Thyroid gland (tissue), 4 donors: ENCODE data around the gene UBR7. TPM values are rescaled to one million over a fixed set of nuclear protein-coding genes. Genes with fewer than 3 reads are reported as not detected.

Experiments used
- DNase-seq, 2 donors: peaks; one replicate each; pipeline ENCODE4 v3.0.0-alpha.2; 2019
- H3K27ac ChIP-seq, 3 donors: fragments of 200-600 bp; sonication (generic); 1 replicate in 2 of 3; 2 replicates in 1 of 3; pipeline ENCODE4 v1.5.1; 2016 to 2019; ENCODE audit warnings: mild to moderate bottlenecking in 1 of 3, moderate library complexity in 1 of 3
- H3K27me3 ChIP-seq: fragments of 200-600 bp; sonication (generic); one replicate; pipeline ENCODE4 v1.5.1; 2019
- H3K36me3 ChIP-seq, 2 donors: fragments of 200-600 bp; sonication (generic); one replicate each; pipeline ENCODE4 v1.5.1; 2016 to 2019
- H3K4me1 ChIP-seq, 2 donors: fragments of 200-600 bp; sonication (generic); one replicate each; pipeline ENCODE4 v1.5.1; 2017 to 2019
- H3K4me3 ChIP-seq, 3 donors: fragments of 200-600 bp; sonication (generic); replicated peaks in 1 of 3; 1 replicate in 2 of 3; 2 replicates in 1 of 3; pipeline ENCODE4 v1.5.1; 2016; ENCODE audit warnings: mild to moderate bottlenecking in 1 of 3
- H3K9me3 ChIP-seq: fragments of 200-600 bp; sonication (generic); one replicate; pipeline ENCODE4 v1.5.1; 2017
- CTCF ChIP-seq, 6 experiments: fragments of 200-600 bp in 3 of 6; fragments of 450-650 bp in 3 of 6; sonication (generic) in 3 of 6; IDR thresholded peaks; one replicate each; pipeline ENCODE4 v1.5.1; 2016 to 2019; ENCODE audit warnings: antibody characterized with exemption in 6 of 6, mild to moderate bottlenecking in 2 of 6, inconsistent platforms in 1 of 6, moderate library complexity in 1 of 6
- POLR2A ChIP-seq, 2 donors: fragments of 450-650 bp; IDR thresholded peaks; one replicate each; pipeline ENCODE4 v1.6.1; 2017; ENCODE audit warnings: antibody characterized with exemption in 2 of 2, mild to moderate bottlenecking in 2 of 2, moderate library complexity in 1 of 2
- WGBS, 2 donors: methylation state at CpG; one replicate each; pipeline ENCODE4 v1.1.5; 2017; 5-methylcytosine and 5-hydroxymethylcytosine counted together
- intact Hi-C: fragments of 100-400 bp; cut with DNase I; formaldehyde crosslinking; loops from one replicate; pipeline ENCODE4 v1.15.1; 2023
- total RNA-seq, 4 donors: library from RNA; depleted of rRNA; stranded (reverse); fragments of >200 nt; gene quantifications; one replicate each; pipeline ENCODE4 v1.2.3, GENCODE V29; 2016

The UBR7 gene
- total RNA-seq, 4 donors from 2014 or later, result 29.0 to 52.0 (median 36.9) TPM

GRCh38 chr14:93268406-93268805, 61.4 kb downstream of the UBR7 start:
- H3K9me3 ChIP-seq, result no peaks in the 10 kb centered on the region
- H3K36me3 ChIP-seq, result no peaks in the 10 kb centered on the region
- H3K4me3 ChIP-seq, result no peak overlapping the region
- no peak overlapping the region for H3K27ac ChIP-seq
- WGBS, 2 donors, result 93 to 100% methylated on average over 1 of the region's 1 CpG
- no peak for TF ChIP-seq CTCF (IDR thresholded peaks at IDR 0.05)
- TF ChIP-seq POLR2A (IDR thresholded peaks at IDR 0.05), result no peak
- DNase-seq, result no peak
- intact Hi-C loops, result no loop called here
- no peaks in the 10 kb centered on the region for H3K4me1 ChIP-seq
- no peaks in the 10 kb centered on the region for H3K27me3 ChIP-seq

GRCh38 chr14:93269341-93270068, 62.4 kb downstream of the UBR7 start:
- no peaks in the 10 kb centered on the region for H3K27me3 ChIP-seq
- H3K36me3 ChIP-seq, result no peaks in the 10 kb centered on the region
- peaks cover 0 to 1% of the 10 kb centered on the region in 2 donors for H3K4me1 ChIP-seq
- H3K4me3 ChIP-seq, result no peak overlapping the region
- intact Hi-C loops, result no loop called here
- DNase-seq, result no peak
- H3K9me3 ChIP-seq, result no peaks in the 10 kb centered on the region
- H3K27ac ChIP-seq, result no peak overlapping the region
- TF ChIP-seq POLR2A (IDR thresholded peaks at IDR 0.05), result no peak
- no peak for TF ChIP-seq CTCF (IDR thresholded peaks at IDR 0.05)
- 84 to 88% methylated on average over 10 of the region's 10 CpGs for WGBS, 2 donors

GRCh38 chr14:93271111-93271510, 64.1 kb downstream of the UBR7 start:
- TF ChIP-seq CTCF (IDR thresholded peaks at IDR 0.05) (no peak), POLR2A (IDR thresholded peaks at IDR 0.05) (no peak)
- Histone ChIP-seq H3K4me3 (no peak overlapping the region), H3K27ac (no peak overlapping the region), H3K27me3 (no peaks in the 10 kb centered on the region), H3K4me1 (peaks cover 0 to 4% of the 10 kb centered on the region in 2 donors), H3K9me3 (no peaks in the 10 kb centered on the region), H3K36me3 (no peaks in the 10 kb centered on the region)
- intact Hi-C loops, result no loop called here
- no peak for DNase-seq
- WGBS, 2 donors, result 69 to 71% methylated on average over 6 of the region's 6 CpGs

GRCh38 chr14:93274055-93274806, 67.2 kb downstream of the UBR7 start:
- TF ChIP-seq POLR2A (IDR thresholded peaks at IDR 0.05), result no peak
- intact Hi-C loops, result no loop called here
- Histone ChIP-seq H3K36me3 (no peaks in the 10 kb centered on the region), H3K4me3 (no peak overlapping the region), H3K9me3 (no peaks in the 10 kb centered on the region), H3K4me1 (peaks cover 0 to 4% of the 10 kb centered on the region in 2 donors), H3K27ac (no peak overlapping the region), H3K27me3 (no peaks in the 10 kb centered on the region)
- 91% methylated on average over 3 of the region's 3 CpGs for WGBS, 2 donors
- DNase-seq, result no peak

- no peak overlapping the region for H3K4me3 ChIP-seq
- 90 to 94% methylated on average over 3 of the region's 3 CpGs for WGBS, 2 donors
These were observed 69.1 kb downstream of the UBR7 start for GRCh38 chr14:93276031-93276716.

More at GRCh38 chr14:93276031-93276716, 69.1 kb downstream of the UBR7 start:
- Histone ChIP-seq H3K27me3 (no peaks in the 10 kb centered on the region), H3K4me1 (peaks cover 0 to 11% of the 10 kb centered on the region in 2 donors), H3K27ac (no peak overlapping the region), H3K36me3 (no peaks in the 10 kb centered on the region), H3K9me3 (no peaks in the 10 kb centered on the region)
- DNase-seq, result no peak
- TF ChIP-seq POLR2A (IDR thresholded peaks at IDR 0.05) (no peak), CTCF (IDR thresholded peaks at IDR 0.05) (no peak)
- intact Hi-C loops, result no loop called here

Other genes with a start within 250 kb of the UBR7 start
- gene ITPK1, start 91.3 kb upstream of the UBR7 start, total RNA-seq, result 10 to 100 TPM; 43.9 to 56.1 (median 44.5) TPM
- 10 to 100 TPM; 34.1 to 48.2 (median 41.5) TPM for gene MOAP1, start 22.4 kb upstream of the UBR7 start, total RNA-seq
- 10 to 100 TPM in 2 of 4 donors, 1 to 10 TPM in 2; 6.3 to 17.7 (median 12.6) TPM for gene LYSET, start 21.9 kb upstream of the UBR7 start, total RNA-seq
- gene GON7, start 191 bp upstream of the UBR7 start, total RNA-seq, result 10 to 100 TPM in 3 of 4 donors, 1 to 10 TPM in 1; 9.4 to 19.9 (median 17.1) TPM
- 10 to 100 TPM; 40.6 to 49.7 (median 43.9) TPM for gene BTBD7, start 125.8 kb downstream of the UBR7 start, total RNA-seq
- not detected for gene COX8C, start 139.9 kb downstream of the UBR7 start, total RNA-seq
- under 1 TPM; 0.08 to 0.29 (median 0.12) TPM for gene UNC79, start 223.7 kb downstream of the UBR7 start, total RNA-seq